A549 (cell line): ENCODE measurements around the gene CDC37L1. TPM values are rescaled to one million over a fixed set of nuclear protein-coding genes. Genes with fewer than 3 reads are reported as not detected.

Experiments
- ATAC-seq, 2 experiments: fragments of 200-7000 bp in 1 of 2; fragments of >200 bp in 1 of 2; cut with Nextera tagmentation in 1 of 2; cut with Tn5 transposase in 1 of 2; 3 replicates each; pipeline versions ENCODE4 v1.8.0 to v1.9.1; 2018 to 2020; ENCODE audit warnings: mild to moderate bottlenecking in 1 of 2, moderate library complexity in 1 of 2
- CTCF ChIA-PET: fragments of 300-600 bp; sonication (Branson Sonifier 250); formaldehyde crosslinking; extraction: SDS; loops from one replicate; lab custom pipeline; 2021; ENCODE audit warnings: antibody characterized with exemption, inconsistent platforms; lab: Yijun Ruan, JAX
- POLR2A ChIA-PET: fragments of 350-600 bp; formaldehyde crosslinking; extraction: SDS; loops from one replicate; lab custom pipeline; 2021; ENCODE audit warnings: antibody characterized with exemption, inconsistent platforms; lab: Yijun Ruan, JAX
- DNase-seq, 2 experiments: peaks; one replicate each; pipeline versions ENCODE4 v3.0.0 to v3.0.0-alpha.2; 2011 to 2016; ENCODE audit warnings: low read depth in 1 of 2, low spot score in 1 of 2
- FAIRE-seq: peaks from 2 replicates; lab custom pipeline; 2011; peaks lifted over from hg19 to GRCh38; lab: Jason Lieb, UNC
- H3K27ac ChIP-seq, 2 experiments: fragments of >200 bp; sonication (Bioruptor Twin); formaldehyde crosslinking; 3 replicates each; pipeline ENCODE4 v1.5.1; 2016 to 2017
- H3K4me1 ChIP-seq: fragments of >200 bp; sonication (Bioruptor Twin); formaldehyde crosslinking; 3 replicates; pipeline ENCODE4 v1.6.1; 2016
- H3K4me2 ChIP-seq: fragments of >200 bp; sonication (Bioruptor Twin); formaldehyde crosslinking; 3 replicates; pipeline ENCODE4 v1.6.1; 2016
- H3K4me3 ChIP-seq: fragments of >200 bp; sonication (Bioruptor Twin); formaldehyde crosslinking; 3 replicates; pipeline ENCODE4 v1.5.1; 2016
- H3K9me3 ChIP-seq: fragments of >200 bp; sonication (Bioruptor Twin); formaldehyde crosslinking; 3 replicates; pipeline ENCODE4 v1.6.1; 2016
- CBX8 ChIP-seq: fragments of 200-600 bp; sonication (generic); IDR thresholded peaks from 2 replicates; pipeline ENCODE4 v1.6.1; 2016
- CEBPB ChIP-seq, 2 experiments: fragments of >200 bp in 1 of 2; sonication (Bioruptor Twin) in 1 of 2; formaldehyde crosslinking in 1 of 2; IDR thresholded peaks; 2 replicates each; pipeline ENCODE4 v1.6.1; 2012 to 2016
- CHD4 ChIP-seq: fragments of 200-600 bp; sonication (generic); IDR thresholded peaks from 2 replicates; pipeline ENCODE4 v1.6.1; 2016; ENCODE audit warnings: antibody characterized with exemption, mild to moderate bottlenecking, borderline replicate concordance
- EP300 ChIP-seq, 2 experiments: fragments of >200 bp; sonication (Bioruptor Twin); formaldehyde crosslinking; IDR thresholded peaks; 2 replicates in 1 of 2; 3 replicates in 1 of 2; pipeline ENCODE4 v1.6.1; 2016 to 2017
- ESRRA ChIP-seq: fragments of 150-350 bp; IDR thresholded peaks from 2 replicates; pipeline ENCODE4 v1.6.1; 2014; ENCODE audit warnings: mild to moderate bottlenecking, low read length, borderline replicate concordance
- FOSB ChIP-seq: fragments of 250-450 bp; sonication (Bioruptor Pico); IDR thresholded peaks from 2 replicates; pipeline ENCODE4 v1.5.0; 2020; ENCODE audit warnings: mild to moderate bottlenecking, moderate library complexity
- FOSL2 ChIP-seq, 2 experiments: fragments of 450-650 bp in 1 of 2; fragments of >200 bp in 1 of 2; sonication (Bioruptor Twin) in 1 of 2; formaldehyde crosslinking; IDR thresholded peaks; 2 replicates each; pipeline versions ENCODE4 v1.5.0 to v1.6.1; 2016 to 2020; ENCODE audit warnings: mild to moderate bottlenecking in 1 of 2, moderate library complexity in 1 of 2
- GATA3 ChIP-seq: IDR thresholded peaks from 2 replicates; pipeline ENCODE4 v1.6.1; 2012; ENCODE audit warnings: borderline replicate concordance
- HEYL ChIP-seq: fragments of 250-450 bp; sonication (Bioruptor Pico); IDR thresholded peaks from 2 replicates; pipeline ENCODE4 v1.8.0; 2021; ENCODE audit warnings: mild to moderate bottlenecking, moderate library complexity
- HOXB13 ChIP-seq: fragments of 250-450 bp; sonication (Bioruptor Pico); IDR thresholded peaks from 2 replicates; pipeline ENCODE4 v1.5.0; 2020; ENCODE audit warnings: low read depth, mild to moderate bottlenecking, moderate library complexity
- HOXB5 ChIP-seq: fragments of 250-450 bp; sonication (Bioruptor Pico); IDR thresholded peaks from 2 replicates; pipeline ENCODE4 v1.5.0; 2020; ENCODE audit warnings: mild to moderate bottlenecking, moderate library complexity
- KDM5A ChIP-seq: fragments of 200-600 bp; sonication (generic); IDR thresholded peaks from 2 replicates; pipeline ENCODE4 v1.6.1; 2016; ENCODE audit warnings: antibody characterized with exemption, mild to moderate bottlenecking
- MAZ ChIP-seq: fragments of 150-350 bp; IDR thresholded peaks from 2 replicates; pipeline ENCODE4 v1.6.1; 2014; ENCODE audit warnings: antibody characterized with exemption, low read depth, low read length, borderline replicate concordance
- MYC ChIP-seq: IDR thresholded peaks from 2 replicates; pipeline ENCODE4 v1.6.1; 2012; ENCODE audit warnings: mild to moderate bottlenecking, inconsistent platforms, low read length, improper control_type of control experiment, borderline replicate concordance
- PHF8 ChIP-seq: fragments of 200-600 bp; sonication (generic); IDR thresholded peaks from 2 replicates; pipeline ENCODE4 v1.6.1; 2016; ENCODE audit warnings: low read depth, mild to moderate bottlenecking, antibody characterized with exemption, moderate library complexity, borderline replicate concordance
- RARB ChIP-seq: fragments of 250-450 bp; sonication (Bioruptor Pico); IDR thresholded peaks from 2 replicates; pipeline ENCODE4 v1.8.0; 2021; ENCODE audit warnings: mild to moderate bottlenecking, moderate library complexity
- RFX5 ChIP-seq: fragments of 450-650 bp; IDR thresholded peaks from 2 replicates; pipeline ENCODE4 v1.7.1; 2014; ENCODE audit warnings: antibody characterized with exemption, mild to moderate bottlenecking, moderate library complexity
- SREBF2 ChIP-seq: fragments of 450-650 bp; IDR thresholded peaks from 2 replicates; pipeline ENCODE4 v1.6.1; 2014; ENCODE audit warnings: mild to moderate bottlenecking, moderate library complexity
- TP53 ChIP-seq: fragments of 250-450 bp; sonication (Bioruptor Pico); IDR thresholded peaks from 2 replicates; pipeline ENCODE4 v1.5.0; 2021; ENCODE audit warnings: mild to moderate bottlenecking, moderate library complexity
- WGBS: methylation state at CpG from one replicate; pipeline ENCODE4 v1.1.6; 2017; ENCODE audit errors: missing lambda C conversion rate; 5-methylcytosine and 5-hydroxymethylcytosine counted together
- polyA plus RNA-seq, 4 experiments: library from polyadenylated mRNA; depleted of rRNA in 3 of 4; stranded (reverse); fragments of >200 nt; fragmentation: RNase III in 1 of 4; extraction: RNeasy Plus Mini Kit Qiagen cat#74134 plus additional on column Dnase treatment in 1 of 4; gene quantifications; 2 replicates in 3 of 4; 3 replicates in 1 of 4; pipeline ENCODE4 v1.2.3, GENCODE V29; 2011 to 2017
- TF ChIP-seq, protein P1 (sequence below): fragments of 250-450 bp; sonication (Bioruptor Pico); IDR thresholded peaks from 2 replicates; pipeline ENCODE4 v1.5.0; 2020; ENCODE audit warnings: low read depth, mild to moderate bottlenecking, moderate library complexity
- TF ChIP-seq, protein P2 (sequence below): IDR thresholded peaks from 2 replicates; pipeline ENCODE4 v1.6.1; 2012; ENCODE audit warnings: low read depth, borderline replicate concordance

The CDC37L1 gene
- polyA plus RNA-seq, 2 of the 4 experiments (the other 2 are of a cell fraction) = 9.5 to 16.2 TPM

DNA sequence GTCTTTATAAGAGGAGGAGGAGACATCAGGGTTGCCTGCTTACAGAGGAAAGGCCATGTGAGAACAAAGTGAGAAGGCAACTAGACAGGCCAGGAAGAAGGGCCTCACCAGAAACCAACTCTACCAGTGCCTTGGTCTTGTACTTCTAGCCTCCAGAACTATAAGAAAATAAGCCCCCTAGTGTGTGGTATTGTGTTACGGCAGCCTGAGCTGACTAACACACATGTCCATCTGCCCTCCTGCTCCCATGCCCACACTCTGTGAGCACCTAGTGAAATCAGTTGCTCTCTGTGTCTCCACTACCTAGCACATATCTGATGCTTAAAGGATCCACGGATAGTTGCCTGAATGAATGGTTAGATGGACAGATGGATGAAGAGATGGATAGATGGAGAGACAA is 54.8 kb downstream of the CDC37L1 start:
- Histone ChIP-seq H3K4me2 (no peak overlapping the region), H3K27ac (no peak overlapping the region), H3K4me3 (no peak overlapping the region), H3K4me1 (peaks cover 12% of the 10 kb centered on the region), H3K9me3 (no peaks in the 10 kb centered on the region)
- FAIRE-seq (no peak), DNase-seq (no peak), ATAC-seq (peak in 1 of 2 experiments; percentile 63; a peak in 3 of 6 replicates)
- 85% methylated on average over 2 of the region's 2 CpGs for WGBS
- ChIA-PET CTCF (interaction anchor here (1.0 to 1.4 kb wide), 2 partner anchors 18 to 73 kb away, joined by 3 read pairs; no protein-coding TSS in a partner anchor), POLR2A (no interaction called here)
- TF ChIP-seq GATA3 (no peak), MAZ (no peak), KDM5A (no peak), EP300 (IDR thresholded peaks at IDR 0.05) (no peak)

DNA sequence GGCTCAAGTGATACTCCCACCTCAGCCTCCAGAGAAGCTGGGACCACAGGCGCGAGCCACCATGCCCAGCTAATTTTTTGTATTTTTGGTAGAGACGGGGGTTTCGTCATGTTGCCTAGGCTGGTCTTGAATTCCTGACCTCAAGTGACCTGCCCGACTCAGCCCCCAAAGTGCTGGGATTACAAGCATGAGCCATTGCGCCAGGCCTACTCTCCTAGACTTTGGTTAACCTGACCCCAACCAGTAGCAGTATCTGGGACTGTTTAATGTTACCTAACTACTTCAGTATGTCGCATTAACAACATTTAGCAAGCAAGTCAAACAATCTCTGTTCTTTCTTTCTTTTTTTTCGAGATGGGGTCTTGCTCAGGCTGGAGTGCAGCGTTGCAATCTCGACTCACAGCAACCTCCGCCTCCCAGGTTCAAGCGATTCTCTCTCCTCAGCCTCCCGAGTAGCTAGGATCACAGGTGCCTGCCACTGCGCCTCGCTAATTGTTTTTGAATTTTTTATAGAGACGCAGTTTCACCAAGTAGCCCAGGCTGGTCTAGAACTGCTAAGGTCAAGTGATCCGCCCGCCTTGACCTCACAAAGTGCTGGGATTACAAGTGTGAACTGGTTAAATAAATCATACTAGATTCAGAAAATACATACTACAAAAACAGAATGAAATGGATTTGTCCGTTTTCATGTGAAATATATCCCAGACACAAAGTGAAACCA is 59.7 kb downstream of the CDC37L1 start:
- POLR2A ChIA-PET = interaction anchor here (2.2 kb wide), 1 partner anchor 73 kb away, joined by 10 read pairs; the partner anchor contains the start of gene SPATA6L
- H3K4me2 ChIP-seq = peak overlapping the region; percentile 75
- H3K4me1 ChIP-seq = peaks cover 24% of the 10 kb centered on the region
- 67% methylated on average over 19 of the region's 19 CpGs for WGBS
- no peak for TF ChIP-seq ESRRA
- TF ChIP-seq CEBPB (IDR thresholded peaks at IDR 0.05) = 0 out of 4 replicates have a peak, but pooled peaks have one; percentile 7 to 19
- no peak for TF ChIP-seq CBX8
- no peak for TF ChIP-seq HOXB13 (CRISPR knock-in tag)
- TF ChIP-seq, all 56 proteins: peak for 1
- FAIRE-seq (no peak), ATAC-seq (no peak), DNase-seq (no peak)
- Histone ChIP-seq H3K9me3 (no peaks in the 10 kb centered on the region), H3K27ac (peak overlapping the region; percentile 88 to 92), H3K4me3 (peak overlapping the region; percentile 88)
- CTCF ChIA-PET = interaction anchor here (3.9 kb wide), 1 partner anchor 12 kb away, joined by 20 read pairs; no protein-coding TSS in a partner anchor

DNA sequence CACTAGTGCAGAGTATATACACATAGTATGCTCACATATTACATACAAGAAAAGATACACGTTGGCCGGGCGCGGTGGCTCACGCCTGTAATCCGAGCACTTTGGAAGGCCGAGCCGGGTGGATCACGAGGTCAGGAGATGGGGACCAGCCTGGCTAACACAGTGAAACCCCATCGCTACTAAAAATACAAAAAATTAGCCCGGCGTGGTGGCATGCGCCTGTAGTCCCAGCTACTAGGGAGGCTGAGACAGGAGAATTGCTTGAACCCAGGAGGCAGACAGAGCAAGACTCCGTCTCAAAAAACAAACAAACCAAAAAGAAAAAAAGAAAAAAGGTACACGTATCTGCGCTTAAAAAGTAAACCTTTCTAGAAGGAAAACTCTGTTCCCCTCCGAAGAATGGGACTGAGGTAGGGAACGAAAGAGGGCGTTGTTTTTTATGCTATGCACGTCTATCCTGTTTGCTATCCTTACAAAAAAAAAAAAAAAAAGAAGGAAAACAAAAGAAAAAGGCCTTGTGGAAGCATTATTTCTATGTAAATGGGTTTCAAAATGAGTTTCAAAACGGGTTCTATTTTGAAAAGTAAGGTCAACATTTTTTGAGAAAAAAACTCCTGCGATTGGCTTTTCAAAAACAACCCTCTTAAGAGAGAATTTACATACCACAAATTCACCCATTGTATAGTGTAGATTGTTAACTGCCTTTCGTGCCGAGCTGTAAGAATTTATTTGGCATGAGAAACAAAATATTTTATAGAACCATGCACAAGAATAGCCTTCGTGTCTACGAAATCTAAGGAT is 60.4 kb downstream of the CDC37L1 start:
- FAIRE-seq (no peak), ATAC-seq (no peak), DNase-seq (no peak)
- ChIA-PET POLR2A (interaction anchor here (0.8 to 2.2 kb wide), 9 partner anchors 10 to 889 kb away, joined by 3 to 12 read pairs (median 4); partner anchors contain the start of genes CDC37L1, RCL1, RIC1 and SPATA6L), CTCF (interaction anchor here (0.6 to 8.0 kb wide), 11 partner anchors 12 to 374 kb away, joined by 3 to 69 read pairs (median 8); partner anchors contain the start of gene JAK2)
- TF ChIP-seq HEYL (CRISPR knock-in tag) (no peak), PHF8 (no peak), EP300 (IDR thresholded peaks at IDR 0.05) (no peak), FOSB (no peak), SREBF2 (no peak), ESRRA (no peak), HOXB5 (CRISPR knock-in tag) (no peak), FOSL2 (IDR thresholded peaks at IDR 0.05) (no peak), FOSL2 (CRISPR knock-in tag; IDR thresholded peaks at IDR 0.05) (no peak), CHD4 (no peak), TP53 (CRISPR knock-in tag) (no peak), RARB (no peak), GATA3 (no peak), RFX5 (no peak), MYC (no peak)
- TF ChIP-seq, protein P1, sequence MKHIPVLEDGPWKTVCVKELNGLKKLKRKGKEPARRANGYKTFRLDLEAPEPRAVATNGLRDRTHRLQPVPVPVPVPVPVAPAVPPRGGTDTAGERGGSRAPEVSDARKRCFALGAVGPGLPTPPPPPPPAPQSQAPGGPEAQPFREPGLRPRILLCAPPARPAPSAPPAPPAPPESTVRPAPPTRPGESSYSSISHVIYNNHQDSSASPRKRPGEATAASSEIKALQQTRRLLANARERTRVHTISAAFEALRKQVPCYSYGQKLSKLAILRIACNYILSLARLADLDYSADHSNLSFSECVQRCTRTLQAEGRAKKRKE (CRISPR knock-in tag) = no peak
- TF ChIP-seq, protein P2, sequence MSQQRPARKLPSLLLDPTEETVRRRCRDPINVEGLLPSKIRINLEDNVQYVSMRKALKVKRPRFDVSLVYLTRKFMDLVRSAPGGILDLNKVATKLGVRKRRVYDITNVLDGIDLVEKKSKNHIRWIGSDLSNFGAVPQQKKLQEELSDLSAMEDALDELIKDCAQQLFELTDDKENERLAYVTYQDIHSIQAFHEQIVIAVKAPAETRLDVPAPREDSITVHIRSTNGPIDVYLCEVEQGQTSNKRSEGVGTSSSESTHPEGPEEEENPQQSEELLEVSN = no peak
- 4% methylated on average over 26 of the region's 26 CpGs for WGBS
- Histone ChIP-seq H3K27ac (peak overlapping the region; percentile 88 to 92), H3K4me1 (peaks cover 24% of the 10 kb centered on the region), H3K4me2 (peak overlapping the region; percentile 75), H3K4me3 (peak overlapping the region; percentile 88), H3K9me3 (no peaks in the 10 kb centered on the region)
